RPMI8226 (cell line): ENCODE data around the gene CES3.
"Not testable (repeated sequence)": the region's sequence is repeated elsewhere in the genome, so short reads cannot be mapped to it uniquely, and the experiment has no call there.

ENCODE experiments used
- DNase-seq: peaks from one replicate; pipeline ENCODE4 v3.0.0-alpha.2; 2015

The CES3 gene

GRCh38 chr16:66973716-66974115 is 12.7 kb downstream of the CES3 start:
- no peak for DNase-seq

GRCh38 chr16:66974156-66974931 is 13.3 kb downstream of the CES3 start:
- DNase-seq = not testable (repeated sequence)

GRCh38 chr16:66974932-66975246 is 13.8 kb downstream of the CES3 start:
- DNase-seq = not testable (repeated sequence)

GRCh38 chr16:66975302-66975893 is 14.3 kb downstream of the CES3 start:
- DNase-seq = no peak

GRCh38 chr16:66976746-66977145 is 15.7 kb downstream of the CES3 start:
- DNase-seq = no peak

- DNase-seq = peak; percentile 92
These were observed 16.5 kb downstream of the CES3 start for GRCh38 chr16:66977341-66978113.

GRCh38 chr16:66979011-66979717 is 18.1 kb downstream of the CES3 start:
- no peak for DNase-seq

- no peak for DNase-seq
These were observed 22.0 kb downstream of the CES3 start for GRCh38 chr16:66983033-66983432.

- DNase-seq = no peak
These were observed 23.8 kb downstream of the CES3 start for GRCh38 chr16:66984892-66985311.

GRCh38 chr16:66986559-66986958 is 25.5 kb downstream of the CES3 start:
- no peak for DNase-seq

- DNase-seq = no peak
These were observed 27.2 kb downstream of the CES3 start, which contains the start of gene CES4A for GRCh38 chr16:66988197-66988788. TSS of gene CES4A (plus strand) at chr16:66988589. CDS start at chr16:66988773, 184 bp downstream.

GRCh38 chr16:66991545-66992077 is 30.5 kb downstream of the CES3 start:
- DNase-seq = no peak

GRCh38 chr16:66993558-66993957 is 32.5 kb downstream of the CES3 start:
- DNase-seq = not testable (repeated sequence)

GRCh38 chr16:66996324-66996982 is 35.4 kb downstream of the CES3 start:
- DNase-seq = no peak

GRCh38 chr16:66996983-66997358 is 35.9 kb downstream of the CES3 start:
- no peak for DNase-seq

GRCh38 chr16:67000384-67001351 is 39.6 kb downstream of the CES3 start:
- peak; percentile 71 for DNase-seq

- no peak for DNase-seq
These were observed 40.7 kb downstream of the CES3 start for GRCh38 chr16:67001726-67002125.

GRCh38 chr16:67006930-67007658 is 46.0 kb downstream of the CES3 start:
- DNase-seq = no peak

GRCh38 chr16:67009158-67009557 is 48.1 kb downstream of the CES3 start:
- no peak for DNase-seq

- DNase-seq = no peak
These were observed 50.2 kb downstream of the CES3 start for GRCh38 chr16:67011274-67011673.
